Measurements from ENCODE around the gene TENT5D. TPM values are rescaled to one million over a fixed set of nuclear protein-coding genes. Genes with fewer than 3 reads are reported as not detected.
"Not testable (repeated sequence)": the region's sequence is repeated elsewhere in the genome, so short reads cannot be mapped to it uniquely, and the experiment has no call there.

TENT5D gene
- total and polyA plus RNA-seq, 4 donors = not detected

GRCh38 chrX:80432441-80432840, 12.2 kb downstream of the TENT5D start:
- H3K4me1 ChIP-seq (ENCODE audit: control insufficient read depth in 5 of 5, insufficient read depth in 5 of 5, low read length in 5 of 5) = no peaks in the 10 kb centered on the region
- TF ChIP-seq, protein P1, sequence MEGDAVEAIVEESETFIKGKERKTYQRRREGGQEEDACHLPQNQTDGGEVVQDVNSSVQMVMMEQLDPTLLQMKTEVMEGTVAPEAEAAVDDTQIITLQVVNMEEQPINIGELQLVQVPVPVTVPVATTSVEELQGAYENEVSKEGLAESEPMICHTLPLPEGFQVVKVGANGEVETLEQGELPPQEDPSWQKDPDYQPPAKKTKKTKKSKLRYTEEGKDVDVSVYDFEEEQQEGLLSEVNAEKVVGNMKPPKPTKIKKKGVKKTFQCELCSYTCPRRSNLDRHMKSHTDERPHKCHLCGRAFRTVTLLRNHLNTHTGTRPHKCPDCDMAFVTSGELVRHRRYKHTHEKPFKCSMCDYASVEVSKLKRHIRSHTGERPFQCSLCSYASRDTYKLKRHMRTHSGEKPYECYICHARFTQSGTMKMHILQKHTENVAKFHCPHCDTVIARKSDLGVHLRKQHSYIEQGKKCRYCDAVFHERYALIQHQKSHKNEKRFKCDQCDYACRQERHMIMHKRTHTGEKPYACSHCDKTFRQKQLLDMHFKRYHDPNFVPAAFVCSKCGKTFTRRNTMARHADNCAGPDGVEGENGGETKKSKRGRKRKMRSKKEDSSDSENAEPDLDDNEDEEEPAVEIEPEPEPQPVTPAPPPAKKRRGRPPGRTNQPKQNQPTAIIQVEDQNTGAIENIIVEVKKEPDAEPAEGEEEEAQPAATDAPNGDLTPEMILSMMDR (IDR thresholded peaks at IDR 0.05; ENCODE audit: control extremely low read depth, extremely low read depth) = no peak
- no peaks in the 10 kb centered on the region for H3K27me3 ChIP-seq (ENCODE audit: control insufficient read depth in 3 of 3, insufficient read depth in 3 of 3, low read length in 2 of 3)
- H3K9ac ChIP-seq (ENCODE audit: insufficient read depth in 1 of 2, low read length in 2 of 2) = no peak overlapping the region
- H3K36me3 ChIP-seq (ENCODE audit: control insufficient read depth in 4 of 4, insufficient read depth in 4 of 4, low read length in 4 of 4) = no peaks in the 10 kb centered on the region
- 83 to 86% methylated on average over 3 of the region's 3 CpGs for WGBS, 2 donors
- ATAC-seq (ENCODE audit: insufficient read depth, low FRiP score) = no peak
- H3K9me3 ChIP-seq (ENCODE audit: control insufficient read depth in 4 of 4, insufficient read depth in 3 of 4, low read length in 3 of 4) = peaks cover 0 to 8% (median under 1%) of the 10 kb centered on the region in 4 donors
- DNase-seq = no peak
- H3K4me3 ChIP-seq = no peak overlapping the region
- H3K27ac ChIP-seq (ENCODE audit: low read depth in 1 of 2, low read length in 1 of 2) = no peak overlapping the region

GRCh38 chrX:80432863-80433262, 12.6 kb downstream of the TENT5D start:
- TF ChIP-seq, protein P1 (IDR thresholded peaks at IDR 0.05; ENCODE audit: control extremely low read depth, extremely low read depth) = no peak
- no peak overlapping the region for H3K4me3 ChIP-seq
- DNase-seq = no peak
- H3K4me1 ChIP-seq (ENCODE audit: control insufficient read depth in 5 of 5, insufficient read depth in 5 of 5, low read length in 5 of 5) = no peaks in the 10 kb centered on the region
- H3K27ac ChIP-seq (ENCODE audit: low read depth in 1 of 2, low read length in 1 of 2) = no peak overlapping the region
- ATAC-seq (ENCODE audit: insufficient read depth, low FRiP score) = no peak
- peaks cover 0 to 8% (median under 1%) of the 10 kb centered on the region in 4 donors for H3K9me3 ChIP-seq (ENCODE audit: control insufficient read depth in 4 of 4, insufficient read depth in 3 of 4, low read length in 3 of 4)
- 38 to 47% methylated on average over 1 of the region's 1 CpG for WGBS, 2 donors
- no peak overlapping the region for H3K9ac ChIP-seq (ENCODE audit: insufficient read depth in 1 of 2, low read length in 2 of 2)
- no peaks in the 10 kb centered on the region for H3K27me3 ChIP-seq (ENCODE audit: control insufficient read depth in 3 of 3, insufficient read depth in 3 of 3, low read length in 2 of 3)
- no peaks in the 10 kb centered on the region for H3K36me3 ChIP-seq (ENCODE audit: control insufficient read depth in 4 of 4, insufficient read depth in 4 of 4, low read length in 4 of 4)

DNA sequence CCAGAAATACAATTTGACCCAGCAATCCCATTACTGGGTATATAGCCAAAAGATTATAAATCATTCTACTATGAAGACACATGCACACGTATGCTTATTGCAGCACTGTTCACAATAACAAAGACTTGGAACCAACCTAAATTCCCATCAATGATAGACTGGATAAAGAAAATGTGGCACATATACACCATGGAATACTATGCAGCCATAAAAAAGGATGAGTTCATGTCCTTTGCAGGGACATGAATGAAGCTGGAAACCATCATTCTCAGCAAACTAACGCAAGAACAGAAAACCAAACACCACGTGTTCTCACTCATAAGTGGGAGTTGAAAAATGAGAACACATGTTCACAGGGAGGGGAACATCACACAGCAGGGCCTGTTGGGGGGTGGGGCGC, 47.9 kb downstream of the TENT5D start:
- H3K4me1 ChIP-seq (ENCODE audit: control insufficient read depth in 5 of 5, insufficient read depth in 5 of 5, low read length in 5 of 5); H3K27me3 ChIP-seq (ENCODE audit: control insufficient read depth in 3 of 3, insufficient read depth in 3 of 3, low read length in 2 of 3); H3K36me3 ChIP-seq (ENCODE audit: control insufficient read depth in 4 of 4, insufficient read depth in 4 of 4, low read length in 4 of 4); ATAC-seq (ENCODE audit: insufficient read depth, low FRiP score); H3K9ac ChIP-seq (ENCODE audit: insufficient read depth in 1 of 2, low read length in 2 of 2); H3K27ac ChIP-seq (ENCODE audit: low read depth in 1 of 2, low read length in 1 of 2); DNase-seq; H3K9me3 ChIP-seq (ENCODE audit: control insufficient read depth in 4 of 4, insufficient read depth in 3 of 4, low read length in 3 of 4); H3K4me3 ChIP-seq: not testable (repeated sequence)
- 73 to 81% methylated on average over 4 of the region's 4 CpGs for WGBS, 2 donors

- Histone ChIP-seq H3K27ac (ENCODE audit: low read depth in 1 of 2, low read length in 1 of 2) (no peak overlapping the region), H3K9me3 (ENCODE audit: control insufficient read depth in 4 of 4, insufficient read depth in 3 of 4, low read length in 3 of 4) (peaks cover 0 to 16% (median 4%) of the 10 kb centered on the region in 4 donors), H3K27me3 (ENCODE audit: control insufficient read depth in 3 of 3, insufficient read depth in 3 of 3, low read length in 2 of 3) (no peaks in the 10 kb centered on the region), H3K4me1 (ENCODE audit: control insufficient read depth in 5 of 5, insufficient read depth in 5 of 5, low read length in 5 of 5) (no peaks in the 10 kb centered on the region), H3K4me3 (no peak overlapping the region), H3K9ac (ENCODE audit: insufficient read depth in 1 of 2, low read length in 2 of 2) (no peak overlapping the region), H3K36me3 (ENCODE audit: control insufficient read depth in 4 of 4, insufficient read depth in 4 of 4, low read length in 4 of 4) (no peaks in the 10 kb centered on the region)
- TF ChIP-seq, protein P1 (IDR thresholded peaks at IDR 0.05; ENCODE audit: control extremely low read depth, extremely low read depth) = no peak
- no peak for DNase-seq
- no peak for ATAC-seq (ENCODE audit: insufficient read depth, low FRiP score)
These were observed 51.3 kb downstream of the TENT5D start for GRCh38 chrX:80471582-80471981.

Data from lung (tissue), 12 donors.